PFSK-1 (cell line): ENCODE measurements around the gene TMEM61.

Experiments used
- FOXP2 ChIP-seq: optimal IDR thresholded peaks from 2 replicates; pipeline ENCODE3; 2011; ENCODE audit warnings: borderline replicate concordance, control low read depth, inconsistent platforms; ENCODE audit not compliant: insufficient read depth; ENCODE audit errors: extremely low read length, extremely low read depth
- POLR2AphosphoS5 ChIP-seq: IDR thresholded peaks from 2 replicates; pipeline ENCODE4 v1.6.1; 2012; ENCODE audit warnings: low read depth, mild to moderate bottlenecking, control low read depth, low read length, moderate library complexity
- SIN3A ChIP-seq: IDR thresholded peaks from 2 replicates; pipeline ENCODE4 v1.6.1; 2012; ENCODE audit warnings: mild to moderate bottlenecking, low read length, moderate library complexity, borderline replicate concordance; ENCODE audit not compliant: insufficient read depth
- TAF1 ChIP-seq: IDR thresholded peaks from 2 replicates; pipeline ENCODE4 v1.6.1; 2012; ENCODE audit warnings: low read length, control low read depth, borderline replicate concordance; ENCODE audit not compliant: insufficient read depth
- TF ChIP-seq, protein P1 (sequence below), 2 experiments: IDR thresholded peaks; 2 replicates each; pipeline versions ENCODE4 v1.6.1 to v1.8.0; 2011 to 2012; ENCODE audit warnings: low read depth in 2 of 2, low read length in 2 of 2, control low read depth in 1 of 2, inconsistent platforms in 1 of 2, mild to moderate bottlenecking in 1 of 2, moderate library complexity in 1 of 2; ENCODE audit not compliant: insufficient read depth in 1 of 2

Gene TMEM61

DNA sequence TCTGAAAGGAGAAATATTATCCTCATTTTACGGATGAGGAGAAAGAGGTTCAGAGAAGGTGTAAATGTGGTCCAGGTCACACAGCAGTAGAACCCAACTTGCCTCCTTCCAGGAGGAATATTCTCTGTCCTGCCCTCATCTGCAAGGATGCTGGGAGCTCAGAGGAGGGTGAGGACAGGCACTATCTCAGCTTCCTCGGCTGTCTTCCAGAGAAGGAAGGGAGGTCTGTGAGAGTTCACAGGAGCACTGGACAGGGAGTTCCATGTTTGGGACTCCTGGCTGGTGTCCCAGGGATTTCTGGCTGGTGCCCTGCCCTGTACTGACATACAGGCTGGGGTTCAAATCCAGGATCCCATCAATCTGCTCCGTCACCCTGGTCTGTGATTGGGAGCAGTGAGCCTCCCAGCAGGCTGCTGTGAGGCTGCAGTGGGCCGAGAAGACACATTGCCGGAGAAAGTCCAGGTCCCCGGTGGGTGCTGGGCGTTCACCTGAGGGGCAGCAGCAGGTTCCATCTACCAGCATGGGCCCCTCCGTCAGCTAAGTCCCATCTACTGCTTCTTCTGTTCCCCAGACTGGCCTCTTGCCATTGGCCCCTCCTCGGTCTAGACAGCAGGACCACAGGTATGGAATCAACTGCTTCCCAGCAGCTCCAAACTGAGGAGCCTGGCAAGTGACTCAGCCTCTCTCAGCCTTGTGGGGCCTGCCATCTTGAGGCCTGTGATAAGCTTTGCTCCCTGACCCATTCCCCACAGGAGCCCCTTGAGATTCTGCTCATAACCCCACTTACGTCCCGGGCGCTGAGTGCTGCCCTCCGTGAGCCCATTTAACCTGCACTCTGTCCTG is 9.8 kb downstream of the TMEM61 start:
- no peak for TF ChIP-seq TAF1
- TF ChIP-seq FOXP2: no peak
- TF ChIP-seq, protein P1, sequence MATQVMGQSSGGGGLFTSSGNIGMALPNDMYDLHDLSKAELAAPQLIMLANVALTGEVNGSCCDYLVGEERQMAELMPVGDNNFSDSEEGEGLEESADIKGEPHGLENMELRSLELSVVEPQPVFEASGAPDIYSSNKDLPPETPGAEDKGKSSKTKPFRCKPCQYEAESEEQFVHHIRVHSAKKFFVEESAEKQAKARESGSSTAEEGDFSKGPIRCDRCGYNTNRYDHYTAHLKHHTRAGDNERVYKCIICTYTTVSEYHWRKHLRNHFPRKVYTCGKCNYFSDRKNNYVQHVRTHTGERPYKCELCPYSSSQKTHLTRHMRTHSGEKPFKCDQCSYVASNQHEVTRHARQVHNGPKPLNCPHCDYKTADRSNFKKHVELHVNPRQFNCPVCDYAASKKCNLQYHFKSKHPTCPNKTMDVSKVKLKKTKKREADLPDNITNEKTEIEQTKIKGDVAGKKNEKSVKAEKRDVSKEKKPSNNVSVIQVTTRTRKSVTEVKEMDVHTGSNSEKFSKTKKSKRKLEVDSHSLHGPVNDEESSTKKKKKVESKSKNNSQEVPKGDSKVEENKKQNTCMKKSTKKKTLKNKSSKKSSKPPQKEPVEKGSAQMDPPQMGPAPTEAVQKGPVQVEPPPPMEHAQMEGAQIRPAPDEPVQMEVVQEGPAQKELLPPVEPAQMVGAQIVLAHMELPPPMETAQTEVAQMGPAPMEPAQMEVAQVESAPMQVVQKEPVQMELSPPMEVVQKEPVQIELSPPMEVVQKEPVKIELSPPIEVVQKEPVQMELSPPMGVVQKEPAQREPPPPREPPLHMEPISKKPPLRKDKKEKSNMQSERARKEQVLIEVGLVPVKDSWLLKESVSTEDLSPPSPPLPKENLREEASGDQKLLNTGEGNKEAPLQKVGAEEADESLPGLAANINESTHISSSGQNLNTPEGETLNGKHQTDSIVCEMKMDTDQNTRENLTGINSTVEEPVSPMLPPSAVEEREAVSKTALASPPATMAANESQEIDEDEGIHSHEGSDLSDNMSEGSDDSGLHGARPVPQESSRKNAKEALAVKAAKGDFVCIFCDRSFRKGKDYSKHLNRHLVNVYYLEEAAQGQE (IDR thresholded peaks at IDR 0.05; ENCODE audit: insufficient read depth in 1 of 2, low read depth in 2 of 2, low read length in 2 of 2): no peak
- TF ChIP-seq POLR2AphosphoS5: no peak
- no peak for TF ChIP-seq SIN3A

DNA sequence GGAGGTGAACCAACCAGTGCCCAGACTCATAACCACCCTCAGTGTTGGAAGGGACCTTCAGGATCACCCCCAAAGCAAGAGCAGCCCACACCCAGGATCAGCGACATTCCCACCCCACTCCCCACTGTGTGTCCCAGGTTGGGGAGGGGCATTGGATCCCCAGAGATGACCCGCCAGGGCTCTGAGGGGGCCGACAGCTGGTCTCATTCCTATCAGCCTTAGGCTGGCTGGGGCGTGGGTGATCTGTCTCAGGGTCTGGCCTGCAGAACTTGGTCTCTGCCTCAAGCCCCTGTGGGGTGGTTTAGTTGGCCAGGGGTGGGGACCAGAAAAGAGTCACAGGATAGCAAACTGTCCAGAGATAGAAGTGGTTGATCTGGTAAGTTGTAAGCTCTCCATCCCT is 10.5 kb downstream of the TMEM61 start:
- TF ChIP-seq, protein P1 (IDR thresholded peaks at IDR 0.05; ENCODE audit: insufficient read depth in 1 of 2, low read depth in 2 of 2, low read length in 2 of 2): no peak
- no peak for TF ChIP-seq FOXP2

DNA sequence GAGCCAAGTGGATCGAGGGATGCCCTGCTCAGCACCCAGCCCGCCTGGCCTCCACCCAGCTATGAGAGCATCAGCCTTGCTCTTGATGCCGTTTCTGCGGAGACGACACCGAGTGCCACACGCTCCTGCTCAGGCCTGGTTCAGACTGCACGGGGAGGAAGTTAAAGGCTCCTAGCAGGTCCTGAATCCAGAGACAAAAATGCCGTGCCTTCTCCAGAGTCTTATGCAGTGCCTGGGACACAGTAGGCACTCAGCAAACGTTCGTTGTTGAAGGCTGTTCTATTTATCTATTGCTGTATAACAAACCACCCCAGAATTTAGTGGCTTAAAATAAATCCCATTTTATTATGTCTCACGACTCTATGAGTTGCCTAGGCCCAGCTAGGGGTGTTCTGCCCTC is 11.5 kb downstream of the TMEM61 start:
- TF ChIP-seq SIN3A (no peak), POLR2AphosphoS5 (no peak), TAF1 (no peak), FOXP2 (no peak)
- TF ChIP-seq, protein P1 (IDR thresholded peaks at IDR 0.05; ENCODE audit: insufficient read depth in 1 of 2, low read depth in 2 of 2, low read length in 2 of 2): no peak

DNA sequence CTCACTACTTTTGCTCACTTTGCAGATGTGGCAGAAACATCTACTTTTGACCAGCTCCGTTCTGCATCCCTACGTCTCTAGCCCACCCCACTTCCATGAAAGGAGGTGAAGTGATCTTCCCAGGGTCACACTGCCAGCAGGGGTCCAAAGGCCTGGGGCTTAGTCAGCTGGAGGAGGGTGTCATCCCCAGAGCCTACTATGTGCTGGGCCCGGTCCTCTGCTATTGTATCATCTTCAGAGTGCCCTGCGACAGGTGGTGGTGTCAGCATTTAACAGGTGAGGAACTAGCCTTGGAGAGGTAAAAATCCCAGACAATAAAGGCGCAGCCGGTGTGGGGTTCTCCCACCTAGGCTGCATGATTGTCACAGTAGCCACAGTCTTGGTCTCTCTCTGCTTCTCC is 12.7 kb downstream of the TMEM61 start:
- no peak for TF ChIP-seq SIN3A
- TF ChIP-seq, protein P1 (IDR thresholded peaks at IDR 0.05; ENCODE audit: insufficient read depth in 1 of 2, low read depth in 2 of 2, low read length in 2 of 2): no peak
- TF ChIP-seq FOXP2: no peak
- TF ChIP-seq TAF1: no peak
- no peak for TF ChIP-seq POLR2AphosphoS5

DNA sequence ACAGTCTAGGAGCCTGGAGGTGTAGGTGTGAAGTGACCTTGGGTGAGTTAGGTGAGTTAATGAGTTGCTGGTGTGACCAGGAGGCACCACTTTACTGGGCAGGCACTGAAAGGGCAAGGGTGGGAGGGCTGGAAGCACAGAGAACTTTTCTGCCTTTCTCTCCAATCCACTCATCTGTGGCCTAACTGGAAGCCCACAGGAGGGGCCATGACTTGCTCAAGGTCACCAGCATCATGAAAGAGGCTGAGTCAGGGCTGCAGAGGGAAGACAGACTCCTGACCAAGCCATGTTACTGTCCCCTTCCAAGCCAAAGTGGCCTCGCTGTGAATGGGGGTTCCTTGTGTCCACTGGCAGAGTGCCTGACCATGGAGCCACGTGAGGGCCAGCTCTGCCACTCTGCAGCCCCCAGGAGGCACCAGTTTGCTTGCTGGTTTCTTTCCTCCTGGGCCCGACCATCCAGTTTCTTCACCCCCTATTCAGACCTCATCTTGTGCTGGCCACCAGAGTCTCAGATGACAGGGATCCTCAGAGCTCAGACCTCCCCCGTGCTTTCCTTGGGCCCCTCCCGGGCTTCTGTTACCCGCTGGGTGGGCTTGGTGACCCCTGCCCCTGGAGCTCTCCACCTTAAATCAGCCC is 14.0 kb downstream of the TMEM61 start:
- no peak for TF ChIP-seq FOXP2
- TF ChIP-seq, protein P1 (IDR thresholded peaks at IDR 0.05; ENCODE audit: insufficient read depth in 1 of 2, low read depth in 2 of 2, low read length in 2 of 2): no peak
- no peak for TF ChIP-seq POLR2AphosphoS5
- no peak for TF ChIP-seq TAF1
- TF ChIP-seq SIN3A: no peak
